Measurements from ENCODE around the gene DNAJA3. TPM values are rescaled to one million over a fixed set of nuclear protein-coding genes. Genes with fewer than 3 reads are reported as not detected.
A peak's percentile ranks its signal among the peaks of the same experiment; 100 is the strongest.

The DNAJA3 gene
- total RNA-seq, 1 experiment from 2014 or later = 56.2 TPM

- no CpG with 5 or more reads among the region's 44 CpGs for WGBS (ENCODE audit: extremely low coverage, insufficient read length, low lambda C conversion rate)
- Histone ChIP-seq H3K56ac (ENCODE audit: insufficient read length, low read depth, low read length) (no peak overlapping the region), H3K4me2 (ENCODE audit: insufficient read depth, insufficient read length, low read length) (peak overlapping the region; percentile 81), H2BK20ac (ENCODE audit: low read depth, low read length, poor library complexity, severe bottlenecking) (no peak overlapping the region), H2BK15ac (ENCODE audit: low read depth, low read length) (no peak overlapping the region), H3K9ac (ENCODE audit: extremely low read depth, insufficient read length, low read length) (no peak overlapping the region), H2BK120ac (ENCODE audit: low read depth, low read length, poor library complexity, severe bottlenecking) (no peak overlapping the region), H3K18ac (ENCODE audit: insufficient read length, low read depth, low read length) (no peak overlapping the region), H3K23me2 (ENCODE audit: insufficient read length, low read depth, low read length, poor library complexity, severe bottlenecking) (no peaks in the 10 kb centered on the region), H3K27me3 (ENCODE audit: insufficient read depth, low read length) (no peaks in the 10 kb centered on the region), H3K27ac (ENCODE audit: insufficient read length, low read depth, low read length) (no peak overlapping the region), H3K79me2 (ENCODE audit: insufficient read depth, low read length) (no peaks in the 10 kb centered on the region), H3K79me1 (ENCODE audit: insufficient read depth, low read depth, low read length, poor library complexity, severe bottlenecking) (no peaks in the 10 kb centered on the region), H4K8ac (replicated peaks; ENCODE audit: insufficient read length, low read depth, low read length) (no peak overlapping the region), H3K14ac (ENCODE audit: insufficient read depth, low read length) (0 out of 2 replicates have a peak overlapping the region, but pooled peaks have one; percentile 40), H2AFZ (ENCODE audit: low read length) (no peak overlapping the region), H3T11ph (ENCODE audit: low read length) (no peak overlapping the region), H3K4ac (ENCODE audit: low read depth, low read length) (no peak overlapping the region), H4K91ac (ENCODE audit: insufficient read length, low read depth, low read length) (no peak overlapping the region), H4K20me1 (ENCODE audit: control insufficient read depth, insufficient read depth, insufficient read length) (no peaks in the 10 kb centered on the region), H2BK12ac (ENCODE audit: insufficient read length, low read depth, low read length) (no peak overlapping the region), H3K9me3 (ENCODE audit: control insufficient read depth, low read depth, low read length) (no peaks in the 10 kb centered on the region), H4K5ac (ENCODE audit: insufficient read length, low read depth, low read length) (no peak overlapping the region), H2BK5ac (ENCODE audit: insufficient read length, low read length) (no peak overlapping the region), H2AK5ac (ENCODE audit: insufficient read length, low read length) (no peak overlapping the region), H3K23ac (ENCODE audit: insufficient read length, low read depth, low read length) (no peak overlapping the region), H3K4me1 (ENCODE audit: insufficient read depth, low read length) (no peaks in the 10 kb centered on the region; the same call in 1 of the 2 replicates)
- Mint-ChIP-seq H3K27ac (peak overlapping the region in 1 of 3 experiments; percentile 27; a peak in 2 of 7 replicates), H3K4me1 (peaks cover 8 to 10% of the 10 kb centered on the region in 2 experiments), H3K4me3 (peak overlapping the region; percentile 80 to 86), H3K9me3 (0 out of 5 replicates have a peak, but pooled peaks cover 0 to 1% of the 10 kb centered on the region in 2 experiments), H3K36me3 (ENCODE audit: insufficient read depth in 1 of 3, low read depth in 3 of 3) (no peaks in the 10 kb centered on the region; a peak in 1 of 7 replicates), H3K27me3 (ENCODE audit: low read depth) (peaks cover 9% of the 10 kb centered on the region)
- TF ChIP-seq CTCF (conservative IDR thresholded peaks at IDR 0.05) = no peak
- peak; percentile 37 for DNase-seq
These were observed 10.0 kb upstream of the DNAJA3 start for GRCh38 chr16:4415538-4416199.

Measured in H9 (cell line).